Rectal smooth muscle tissue (tissue), 1 donor: ENCODE measurements around the gene ST6GALNAC3.

Source experiments
- H3K27ac ChIP-seq: one replicate; pipeline ENCODE4 v1.7.0; 2013; ENCODE audit warnings: low read depth, low read length, inconsistent platforms
- H3K27me3 ChIP-seq: one replicate; pipeline ENCODE4 v1.7.0; 2013; ENCODE audit warnings: low read length; ENCODE audit not compliant: control insufficient read depth, insufficient read depth
- H3K36me3 ChIP-seq: one replicate; pipeline ENCODE4 v1.7.0; 2013; ENCODE audit warnings: low read length; ENCODE audit not compliant: control insufficient read depth, insufficient read depth
- H3K4me1 ChIP-seq: one replicate; pipeline ENCODE4 v1.7.0; 2013; ENCODE audit warnings: low read length; ENCODE audit not compliant: control insufficient read depth, insufficient read depth
- H3K4me3 ChIP-seq: one replicate; pipeline ENCODE4 v1.7.0; 2013; ENCODE audit warnings: low read length
- H3K9ac ChIP-seq: one replicate; pipeline ENCODE4 v1.7.0; 2013; ENCODE audit warnings: low read length

ST6GALNAC3 gene

DNA sequence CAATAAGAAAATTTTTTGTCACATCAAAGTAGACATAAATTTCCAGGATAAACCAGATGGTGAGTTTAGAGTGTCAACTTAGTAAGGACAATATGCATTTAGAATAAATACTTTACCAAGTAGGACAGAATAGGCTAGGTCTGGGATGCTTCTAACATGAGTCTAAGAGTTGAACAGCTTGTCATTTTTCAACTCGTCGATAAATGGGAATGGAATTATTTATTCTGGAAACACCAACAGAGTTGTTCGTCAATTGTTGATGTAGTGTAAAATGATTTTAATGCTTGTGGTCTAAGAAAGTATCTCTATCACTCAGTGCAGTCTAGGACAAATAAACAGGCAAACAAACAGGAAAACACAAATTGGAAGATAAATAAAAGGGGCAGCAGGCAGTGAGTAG is 434.3 kb downstream of the ST6GALNAC3 start:
- Histone ChIP-seq H3K27ac (no peak overlapping the region), H3K4me1 (no peaks in the 10 kb centered on the region), H3K4me3 (no peak overlapping the region), H3K9ac (no peak overlapping the region), H3K36me3 (no peaks in the 10 kb centered on the region), H3K27me3 (no peaks in the 10 kb centered on the region)

DNA sequence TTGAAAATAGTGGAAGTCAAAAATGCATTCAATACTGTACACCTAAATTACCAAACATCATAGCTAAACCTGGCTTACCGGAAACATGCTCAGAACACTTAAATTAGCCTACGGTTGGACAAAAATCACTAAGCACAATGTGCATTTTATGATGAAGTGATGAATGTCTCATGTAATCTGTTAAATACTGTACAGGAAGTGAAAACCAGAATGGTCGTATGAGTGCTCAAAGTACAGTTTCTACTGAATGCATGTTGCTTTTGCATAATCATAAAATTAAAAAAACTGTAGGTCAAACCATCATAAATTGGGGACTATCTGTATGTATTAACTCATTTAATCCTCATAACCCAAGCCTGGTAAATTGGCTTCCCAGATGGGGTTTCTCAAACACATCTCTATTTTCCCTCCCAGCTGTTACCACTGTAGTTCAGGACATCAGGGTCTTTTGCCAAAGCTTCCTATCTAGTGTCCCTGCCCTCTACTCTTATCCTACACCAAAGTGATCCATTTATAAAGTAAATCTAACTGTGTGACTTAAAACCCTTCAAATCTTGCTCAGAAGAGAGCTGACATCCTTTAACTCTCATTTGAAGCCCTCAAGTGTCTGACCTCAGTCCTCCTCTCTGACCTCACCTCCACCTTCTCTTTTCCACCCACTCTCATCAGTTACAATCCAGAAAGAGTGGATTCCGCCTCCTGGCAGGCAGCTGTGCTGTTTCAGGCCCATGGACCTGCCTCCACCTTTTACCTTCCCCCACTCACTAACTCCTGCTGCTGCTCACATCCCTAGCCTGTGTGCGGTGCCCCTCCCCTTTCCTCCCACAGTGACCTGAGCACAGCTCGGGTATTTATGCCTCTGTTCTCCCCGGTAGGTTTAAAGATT is 436.4 kb downstream of the ST6GALNAC3 start:
- H3K9ac ChIP-seq: no peak overlapping the region
- no peaks in the 10 kb centered on the region for H3K4me1 ChIP-seq
- H3K27me3 ChIP-seq: no peaks in the 10 kb centered on the region
- no peak overlapping the region for H3K4me3 ChIP-seq
- H3K27ac ChIP-seq: no peak overlapping the region
- H3K36me3 ChIP-seq: no peaks in the 10 kb centered on the region

GRCh38 chr1:76511558-76512179 is 437.1 kb downstream of the ST6GALNAC3 start:
- H3K9ac ChIP-seq: no peak overlapping the region
- no peaks in the 10 kb centered on the region for H3K4me1 ChIP-seq
- no peak overlapping the region for H3K27ac ChIP-seq
- no peaks in the 10 kb centered on the region for H3K36me3 ChIP-seq
- H3K4me3 ChIP-seq: no peak overlapping the region
- H3K27me3 ChIP-seq: no peaks in the 10 kb centered on the region

DNA sequence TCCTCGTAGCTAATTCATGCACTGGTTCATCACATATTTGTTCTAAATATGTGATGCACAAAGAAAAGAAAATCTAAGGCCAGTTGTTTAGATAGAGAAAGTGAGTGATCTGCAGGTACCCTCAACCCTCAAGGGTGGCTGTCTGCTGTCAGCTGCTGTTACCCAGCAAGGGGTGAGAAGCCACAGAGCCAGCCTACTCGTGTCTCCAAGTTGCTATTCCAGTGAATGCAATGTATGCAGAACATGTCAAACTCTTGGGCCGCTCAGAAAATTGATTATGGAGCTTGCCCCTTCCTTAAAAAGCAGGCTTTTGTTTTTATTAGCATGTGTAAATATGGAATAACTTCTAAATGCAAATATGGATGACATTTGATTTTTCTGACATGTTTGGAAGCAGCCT is 456.4 kb downstream of the ST6GALNAC3 start:
- no peaks in the 10 kb centered on the region for H3K27me3 ChIP-seq
- no peaks in the 10 kb centered on the region for H3K36me3 ChIP-seq
- H3K9ac ChIP-seq: no peak overlapping the region
- no peaks in the 10 kb centered on the region for H3K4me1 ChIP-seq
- no peak overlapping the region for H3K27ac ChIP-seq
- no peak overlapping the region for H3K4me3 ChIP-seq

DNA sequence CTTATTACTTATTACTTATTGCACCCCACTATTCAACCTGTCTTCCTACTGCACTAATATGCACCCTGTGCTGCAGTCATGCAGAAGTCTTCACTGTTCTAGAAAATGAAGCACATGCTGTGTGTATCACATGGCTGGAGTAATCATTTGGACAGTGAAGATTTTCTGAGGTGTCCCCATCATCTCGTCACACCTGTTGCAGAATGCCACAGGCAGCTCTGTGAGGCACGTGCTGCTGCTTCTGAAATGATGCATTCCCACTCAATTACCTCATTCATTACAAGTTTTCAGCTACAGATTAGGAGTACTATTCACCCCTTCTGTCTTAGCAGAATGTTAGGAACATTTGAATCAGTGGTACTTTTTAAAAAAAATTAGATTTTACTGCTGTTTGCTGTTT is 467.1 kb downstream of the ST6GALNAC3 start:
- Histone ChIP-seq H3K27me3 (no peaks in the 10 kb centered on the region), H3K36me3 (no peaks in the 10 kb centered on the region), H3K4me1 (no peaks in the 10 kb centered on the region), H3K4me3 (no peak overlapping the region), H3K27ac (no peak overlapping the region), H3K9ac (no peak overlapping the region)

GRCh38 chr1:76542359-76542758 is 467.8 kb downstream of the ST6GALNAC3 start:
- no peak overlapping the region for H3K4me3 ChIP-seq
- H3K27ac ChIP-seq: no peak overlapping the region
- no peak overlapping the region for H3K9ac ChIP-seq
- no peaks in the 10 kb centered on the region for H3K27me3 ChIP-seq
- H3K36me3 ChIP-seq: no peaks in the 10 kb centered on the region
- H3K4me1 ChIP-seq: no peaks in the 10 kb centered on the region

DNA sequence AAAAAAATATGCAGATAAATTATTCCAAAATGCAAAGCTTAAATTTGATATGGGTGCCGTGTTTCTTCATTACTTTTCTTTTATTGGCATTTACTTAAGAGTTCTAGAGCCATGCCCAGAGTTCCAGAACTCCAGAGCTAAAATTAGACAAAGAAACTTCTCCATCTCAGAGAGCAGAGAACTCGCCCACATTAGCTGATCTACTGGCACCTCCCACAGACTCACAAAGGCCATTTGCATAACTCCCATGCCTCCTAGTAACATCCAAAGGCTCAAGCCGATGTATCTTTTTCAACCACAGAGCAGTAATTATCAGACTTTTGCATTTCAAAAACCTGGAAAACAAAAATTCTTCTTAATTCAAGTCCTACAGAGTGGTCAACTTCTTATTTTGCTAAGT is 468.9 kb downstream of the ST6GALNAC3 start:
- no peaks in the 10 kb centered on the region for H3K36me3 ChIP-seq
- no peaks in the 10 kb centered on the region for H3K4me1 ChIP-seq

DNA sequence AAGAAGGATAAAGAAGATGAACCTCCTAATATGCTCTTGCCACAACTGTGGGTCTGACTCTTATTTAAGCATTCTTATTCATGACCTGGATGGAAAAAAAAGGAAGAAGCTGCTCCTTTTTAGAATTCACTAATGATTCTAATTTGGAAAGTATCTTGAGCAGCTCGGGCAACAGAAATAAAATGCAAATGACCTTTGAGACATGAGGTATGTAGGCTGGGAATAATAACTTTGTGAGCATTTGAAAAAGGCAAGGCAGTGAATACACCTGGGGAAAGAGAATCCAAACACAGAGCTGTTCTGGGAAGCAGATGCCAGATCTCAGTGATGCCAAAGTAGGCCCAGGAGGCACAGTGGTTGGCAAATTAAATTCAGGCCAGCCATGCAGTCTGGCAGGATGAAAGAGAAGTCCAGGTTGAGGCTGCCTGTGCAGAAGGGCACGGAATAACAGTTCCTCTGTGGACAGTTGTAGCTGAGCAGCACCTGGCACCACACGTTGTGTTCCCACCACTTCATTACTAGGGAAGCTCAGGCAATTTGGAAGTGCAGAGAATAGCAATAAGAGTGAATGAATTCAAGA is 471.9 kb downstream of the ST6GALNAC3 start:
- Histone ChIP-seq H3K36me3 (no peaks in the 10 kb centered on the region), H3K4me3 (no peak overlapping the region), H3K9ac (no peak overlapping the region), H3K4me1 (no peaks in the 10 kb centered on the region), H3K27me3 (no peaks in the 10 kb centered on the region), H3K27ac (no peak overlapping the region)

More for the DNA sequence above, 468.9 kb downstream of the ST6GALNAC3 start:
- no peak overlapping the region for H3K27ac ChIP-seq
- H3K9ac ChIP-seq: no peak overlapping the region
- no peaks in the 10 kb centered on the region for H3K27me3 ChIP-seq
- no peak overlapping the region for H3K4me3 ChIP-seq

DNA sequence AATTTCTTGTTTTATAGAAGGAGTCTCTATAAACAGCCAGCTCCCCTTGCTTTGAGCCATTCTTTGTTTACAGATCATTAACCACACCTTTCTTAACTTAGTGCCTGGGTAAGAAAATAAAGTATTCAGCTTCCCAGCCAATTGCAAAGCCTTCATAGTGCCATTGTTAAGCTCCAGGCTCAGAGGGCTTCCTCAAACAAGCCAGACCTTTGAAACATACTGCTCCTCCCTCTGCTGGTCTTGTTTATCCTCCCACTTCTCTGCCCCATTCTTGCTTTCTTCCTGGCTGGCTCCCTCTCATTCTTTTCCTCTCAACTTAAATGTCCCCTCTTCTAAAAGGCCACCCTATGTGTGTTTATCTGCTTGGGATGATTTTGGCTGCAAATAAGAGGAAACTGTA is 473.4 kb downstream of the ST6GALNAC3 start:
- no peak overlapping the region for H3K9ac ChIP-seq
- H3K4me1 ChIP-seq: no peaks in the 10 kb centered on the region
- H3K36me3 ChIP-seq: no peaks in the 10 kb centered on the region
- no peak overlapping the region for H3K27ac ChIP-seq
- no peak overlapping the region for H3K4me3 ChIP-seq
- no peaks in the 10 kb centered on the region for H3K27me3 ChIP-seq

GRCh38 chr1:76548513-76549100 is 474.1 kb downstream of the ST6GALNAC3 start:
- Histone ChIP-seq H3K36me3 (no peaks in the 10 kb centered on the region), H3K27me3 (no peaks in the 10 kb centered on the region), H3K4me1 (no peaks in the 10 kb centered on the region), H3K27ac (no peak overlapping the region), H3K9ac (no peak overlapping the region), H3K4me3 (no peak overlapping the region)

DNA sequence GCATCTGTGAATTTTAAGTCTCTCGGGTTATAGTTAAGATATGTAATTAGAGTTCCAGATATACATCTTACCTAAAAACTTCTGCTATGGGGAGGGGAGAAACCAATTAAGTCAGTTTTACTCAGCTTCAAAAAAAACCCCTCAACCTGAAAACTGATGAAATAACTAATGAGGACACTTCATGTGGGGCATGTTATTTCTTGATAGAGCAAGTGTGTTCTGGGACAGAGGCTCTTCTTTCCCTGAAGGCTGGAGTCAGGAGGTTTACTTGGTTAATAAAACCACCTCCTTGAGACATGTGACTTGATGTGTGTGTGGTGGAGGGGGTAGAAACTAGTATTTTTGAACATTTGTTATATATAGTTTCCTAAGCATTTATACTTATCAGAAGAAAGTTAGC is 479.7 kb downstream of the ST6GALNAC3 start:
- H3K4me3 ChIP-seq: no peak overlapping the region

GRCh38 chr1:76562292-76562691 is 487.7 kb downstream of the ST6GALNAC3 start:
- no peaks in the 10 kb centered on the region for H3K36me3 ChIP-seq
- no peaks in the 10 kb centered on the region for H3K4me1 ChIP-seq
- no peak overlapping the region for H3K9ac ChIP-seq
- no peak overlapping the region for H3K4me3 ChIP-seq
- H3K27me3 ChIP-seq: no peaks in the 10 kb centered on the region
- no peak overlapping the region for H3K27ac ChIP-seq

More for the DNA sequence above, 479.7 kb downstream of the ST6GALNAC3 start:
- Histone ChIP-seq H3K36me3 (no peaks in the 10 kb centered on the region), H3K4me1 (no peaks in the 10 kb centered on the region), H3K27me3 (no peaks in the 10 kb centered on the region), H3K27ac (no peak overlapping the region), H3K9ac (no peak overlapping the region)
